HepG2 (cell line): Measurements from ENCODE around the gene MRPL27. TPM values are rescaled to one million over a fixed set of nuclear protein-coding genes. Genes with fewer than 3 reads are reported as not detected.

Experiments
- CCDC6 ChIP-seq: sonication (generic); formaldehyde crosslinking; IDR thresholded peaks from 2 replicates; pipeline ENCODE4 v1.8.1; 2022; ENCODE audit warnings: mild to moderate bottlenecking, missing genetic modification reagents, moderate library complexity
- CEBPZ ChIP-seq: IDR thresholded peaks from 2 replicates; pipeline ENCODE4 v1.6.1; 2012; ENCODE audit warnings: low read length, improper control_type of control experiment
- CHD2 ChIP-seq: IDR thresholded peaks from 2 replicates; pipeline ENCODE4 v1.6.1; 2011; ENCODE audit warnings: low read depth, low read length, improper control_type of control experiment
- EZH2 ChIP-seq: conservative IDR thresholded peaks from 2 replicates; pipeline ENCODE4 v1.6.1; 2012; ENCODE audit warnings: mild to moderate bottlenecking, low read depth, low read length, moderate library complexity
- JUN ChIP-seq: sonication (generic); formaldehyde crosslinking; IDR thresholded peaks from 2 replicates; pipeline ENCODE4 v1.4.0; 2020; ENCODE audit warnings: mild to moderate bottlenecking, missing genetic modification reagents
- KDM2A ChIP-seq: sonication (generic); formaldehyde crosslinking; IDR thresholded peaks from 2 replicates; pipeline ENCODE4 v1.4.0; 2020; ENCODE audit warnings: low read depth, missing genetic modification reagents, borderline replicate concordance
- MIXL1 ChIP-seq: IDR thresholded peaks from 2 replicates; pipeline ENCODE4 v1.6.1; 2016
- NFIB ChIP-seq: sonication (generic); formaldehyde crosslinking; IDR thresholded peaks from 2 replicates; pipeline ENCODE4 v1.9.0; 2021; ENCODE audit warnings: missing genetic modification reagents, mild to moderate bottlenecking, borderline replicate concordance
- PHF21A ChIP-seq: sonication (generic); formaldehyde crosslinking; IDR thresholded peaks from 2 replicates; pipeline ENCODE4 v1.5.0; 2020; ENCODE audit warnings: mild to moderate bottlenecking, missing genetic modification reagents
- RARG ChIP-seq: sonication (generic); formaldehyde crosslinking; IDR thresholded peaks from 2 replicates; pipeline ENCODE4 v1.4.0; 2020; ENCODE audit warnings: low read depth, mild to moderate bottlenecking, missing genetic modification reagents
- RFXANK ChIP-seq: IDR thresholded peaks from 2 replicates; pipeline ENCODE4 v1.6.1; 2016
- SAP130 ChIP-seq: IDR thresholded peaks from 2 replicates; pipeline ENCODE4 v1.6.1; 2016; ENCODE audit warnings: low read depth
- U2AF2 ChIP-seq: fragments of 200-400 bp; formaldehyde crosslinking; IDR thresholded peaks from 2 replicates; pipeline ENCODE4 v1.6.1; 2017; ENCODE audit warnings: low read depth, mild to moderate bottlenecking, low read length
- ZBTB33 ChIP-seq: sonication (generic); formaldehyde crosslinking; IDR thresholded peaks from 2 replicates; pipeline ENCODE4 v1.4.0; 2020; ENCODE audit warnings: missing genetic modification reagents
- ZBTB34 ChIP-seq: sonication (generic); formaldehyde crosslinking; IDR thresholded peaks from 2 replicates; pipeline ENCODE4 v1.8.0; 2022; ENCODE audit warnings: mild to moderate bottlenecking, missing genetic modification reagents
- ZFYVE20 ChIP-seq: sonication (generic); formaldehyde crosslinking; IDR thresholded peaks from 2 replicates; pipeline ENCODE4 v1.8.0; 2023; ENCODE audit warnings: low read depth, mild to moderate bottlenecking, moderate library complexity, missing genetic modification reagents, borderline replicate concordance
- ZMYM4 ChIP-seq: sonication (generic); formaldehyde crosslinking; IDR thresholded peaks from 2 replicates; pipeline ENCODE4 v1.8.1; 2023; ENCODE audit warnings: mild to moderate bottlenecking, missing genetic modification reagents
- ZNF10 ChIP-seq: sonication (generic); formaldehyde crosslinking; IDR thresholded peaks from 2 replicates; pipeline ENCODE4 v1.4.0; 2020; ENCODE audit warnings: mild to moderate bottlenecking, low read depth, missing genetic modification reagents, borderline replicate concordance
- ZNF180 ChIP-seq: sonication (generic); formaldehyde crosslinking; IDR thresholded peaks from 2 replicates; pipeline ENCODE4 v1.4.0; 2020; ENCODE audit warnings: low read depth, missing genetic modification reagents, borderline replicate concordance
- ZNF274 ChIP-seq: sonication (generic); formaldehyde crosslinking; IDR thresholded peaks from 2 replicates; pipeline ENCODE4 v1.5.1; 2020; ENCODE audit warnings: mild to moderate bottlenecking, missing genetic modification reagents
- ZNF282 ChIP-seq: fragments of 450-650 bp; IDR thresholded peaks from 2 replicates; pipeline ENCODE4 v1.6.1; 2018; ENCODE audit not compliant: partially characterized antibody
- ZNF292 ChIP-seq: sonication (generic); formaldehyde crosslinking; IDR thresholded peaks from 2 replicates; pipeline ENCODE4 v1.8.1; 2022; ENCODE audit warnings: mild to moderate bottlenecking, low read depth, missing genetic modification reagents, borderline replicate concordance
- ZNF597 ChIP-seq: sonication (generic); formaldehyde crosslinking; IDR thresholded peaks from 2 replicates; pipeline ENCODE4 v1.5.0; 2020; ENCODE audit warnings: missing genetic modification reagents
- ZNF747 ChIP-seq: sonication (generic); formaldehyde crosslinking; IDR thresholded peaks from 2 replicates; pipeline ENCODE4 v1.8.1; 2023; ENCODE audit warnings: missing genetic modification reagents, mild to moderate bottlenecking, borderline replicate concordance
- polyA plus RNA-seq, 8 experiments: library from polyadenylated mRNA; depleted of rRNA in 3 of 8; stranded (reverse) in 7 of 8; unstranded in 1 of 8; fragments of >200 nt; fragmentation: Illumina TruSeq in 4 of 8; extraction: Trizol in 4 of 8; gene quantifications; 2 replicates each; pipeline versions ENCODE4 v1.2.1 to v1.2.3, GENCODE V29; 2011 to 2016; ENCODE audit warnings: low read depth in 4 of 8, missing spikeins in 1 of 8, mixed read lengths in 1 of 8; ENCODE audit not compliant: insufficient read depth in 1 of 8
- total RNA-seq, 5 experiments: library from RNA; depleted of rRNA; stranded (reverse); fragments of >200 nt; fragmentation: Illumina TruSeq; extraction: Trizol; gene quantifications; 2 replicates each; pipeline ENCODE4 v1.2.3, GENCODE V29; 2016; ENCODE audit warnings: low read depth in 1 of 5

The MRPL27 gene
- total and polyA plus RNA-seq, 2 of the 13 experiments (the other 11 are each of a cell fraction or from before 2014, with no cell fraction given): 137 to 217 TPM

- TF ChIP-seq JUN (no peak), ZMYM4 (CRISPR knock-in tag) (no peak), ZBTB34 (no peak), U2AF2 (no peak), NFIB (CRISPR knock-in tag) (no peak), ZNF282 (no peak), PHF21A (CRISPR knock-in tag) (no peak), CCDC6 (no peak), RFXANK (CRISPR knock-in tag) (no peak), EZH2 (no peak), ZFYVE20 (CRISPR knock-in tag) (no peak), ZNF274 (CRISPR knock-in tag) (no peak), SAP130 (CRISPR knock-in tag) (no peak), ZNF292 (CRISPR knock-in tag) (no peak), CEBPZ (no peak), MIXL1 (no peak), KDM2A (CRISPR knock-in tag) (no peak), ZNF10 (CRISPR knock-in tag) (no peak), ZNF597 (CRISPR knock-in tag) (no peak), RARG (CRISPR knock-in tag) (no peak), CHD2 (no peak), ZNF747 (CRISPR knock-in tag) (no peak), ZNF180 (no peak), ZBTB33 (CRISPR knock-in tag) (no peak)
These were observed 23.5 kb upstream of the MRPL27 start (continued) for GRCh38 chr17:50396261-50397110.
